DOHH2 (cell line): ENCODE data around the gene TTLL8.

ENCODE experiments used
- H3F3A ChIP-seq: fragments of 200-600 bp; sonication (generic), shearing (Covaris generic); 2 replicates; pipeline ENCODE4 v1.6.0; 2016; ENCODE audit warnings: antibody characterized with exemption, mild to moderate bottlenecking; ENCODE audit not compliant: control insufficient read depth, insufficient read depth
- H3K27ac ChIP-seq: fragments of 200-600 bp; sonication (generic); 2 replicates; pipeline ENCODE4 v1.5.1; 2014; ENCODE audit warnings: low read depth, mild to moderate bottlenecking, low read length, moderate library complexity
- H3K27me3 ChIP-seq: fragments of 200-600 bp; sonication (generic); 2 replicates; pipeline ENCODE4 v1.6.1; 2014; ENCODE audit warnings: mild to moderate bottlenecking, low read length, mixed read lengths; ENCODE audit not compliant: control insufficient read depth
- H3K36me3 ChIP-seq: fragments of 200-600 bp; sonication (generic); 2 replicates; pipeline ENCODE4 v1.6.1; 2014; ENCODE audit warnings: mild to moderate bottlenecking, low read length, moderate library complexity, mixed read lengths; ENCODE audit not compliant: control insufficient read depth
- H3K4me1 ChIP-seq: fragments of 200-600 bp; sonication (generic); 2 replicates; pipeline ENCODE4 v1.6.1; 2014; ENCODE audit warnings: mild to moderate bottlenecking, low read length, mixed read lengths; ENCODE audit not compliant: control insufficient read depth
- H3K4me2 ChIP-seq: fragments of 200-600 bp; sonication (generic); 2 replicates; pipeline ENCODE4 v1.6.0; 2014; ENCODE audit warnings: mild to moderate bottlenecking, low read length, moderate library complexity
- H3K4me3 ChIP-seq: fragments of 200-600 bp; sonication (generic); 2 replicates; pipeline ENCODE4 v1.5.1; 2014; ENCODE audit warnings: mild to moderate bottlenecking, low read length, mixed read lengths
- H3K79me2 ChIP-seq: fragments of 200-600 bp; sonication (generic); 2 replicates; pipeline ENCODE4 v1.6.1; 2014; ENCODE audit warnings: mild to moderate bottlenecking, low read length, mixed read lengths; ENCODE audit not compliant: control insufficient read depth
- H3K9me2 ChIP-seq: fragments of 200-600 bp; sonication (generic); replicated peaks from 2 replicates; pipeline ENCODE4 v1.6.1; 2014; ENCODE audit warnings: mild to moderate bottlenecking, low read length, mixed read lengths; ENCODE audit not compliant: control insufficient read depth
- H3K9me3 ChIP-seq: fragments of 200-600 bp; sonication (generic); 2 replicates; pipeline ENCODE4 v1.6.1; 2014; ENCODE audit warnings: antibody characterized with exemption, low read length, mixed read lengths; ENCODE audit not compliant: control insufficient read depth, insufficient read depth
- H4K20me1 ChIP-seq: fragments of 200-600 bp; sonication (generic); 2 replicates; pipeline ENCODE4 v1.6.0; 2014; ENCODE audit warnings: low read depth, mild to moderate bottlenecking, antibody characterized with exemption, low read length, moderate library complexity; ENCODE audit not compliant: control insufficient read depth, insufficient read depth
- EZH2phosphoT487 ChIP-seq: fragments of 200-600 bp; sonication (generic); IDR thresholded peaks from 2 replicates; pipeline ENCODE4 v1.6.1; 2017; ENCODE audit warnings: borderline replicate concordance, mild to moderate bottlenecking, antibody characterized with exemption, low read length, moderate library complexity, mixed read lengths
- TF ChIP-seq, protein P1 (sequence below): fragments of 200-600 bp; sonication (generic); IDR thresholded peaks from one replicate; pipeline ENCODE4 v1.5.1; 2014; ENCODE audit warnings: antibody characterized with exemption, mild to moderate bottlenecking, low read depth, low read length; ENCODE audit not compliant: poor library complexity, severe bottlenecking

TTLL8 gene

DNA sequence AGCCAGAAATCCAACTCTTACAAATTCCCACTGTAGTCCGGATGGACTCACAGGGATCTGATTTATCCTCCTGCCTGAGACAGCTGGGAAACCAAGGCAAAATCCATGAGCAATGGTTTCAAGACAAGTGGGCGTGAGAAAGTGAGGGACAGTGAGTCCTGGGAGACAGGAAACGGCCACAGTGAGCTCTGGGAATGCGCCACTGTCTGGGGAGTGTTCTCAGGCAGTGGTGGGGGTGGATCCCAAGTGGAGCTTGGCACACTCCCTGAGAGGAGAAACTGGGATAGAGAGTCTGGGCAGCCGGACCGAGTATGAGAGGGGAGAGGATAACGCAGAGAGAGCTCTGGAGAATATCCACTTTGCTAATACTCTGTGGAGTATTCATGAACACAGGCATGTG lies 55.3 kb downstream of the TTLL8 start:
- Histone ChIP-seq H3K9me2 (no peaks in the 10 kb centered on the region), H3K27ac (no peak overlapping the region), H3K4me1 (0 out of 2 replicates have a peak, but pooled peaks cover 2% of the 10 kb centered on the region), H3K4me3 (no peak overlapping the region), H3K79me2 (no peaks in the 10 kb centered on the region), H3K36me3 (no peaks in the 10 kb centered on the region), H3K9me3 (no peaks in the 10 kb centered on the region), H4K20me1 (no peaks in the 10 kb centered on the region), H3K4me2 (no peak overlapping the region), H3F3A (no peaks in the 10 kb centered on the region), H3K27me3 (peaks cover 4% of the 10 kb centered on the region)
- TF ChIP-seq, protein P1, sequence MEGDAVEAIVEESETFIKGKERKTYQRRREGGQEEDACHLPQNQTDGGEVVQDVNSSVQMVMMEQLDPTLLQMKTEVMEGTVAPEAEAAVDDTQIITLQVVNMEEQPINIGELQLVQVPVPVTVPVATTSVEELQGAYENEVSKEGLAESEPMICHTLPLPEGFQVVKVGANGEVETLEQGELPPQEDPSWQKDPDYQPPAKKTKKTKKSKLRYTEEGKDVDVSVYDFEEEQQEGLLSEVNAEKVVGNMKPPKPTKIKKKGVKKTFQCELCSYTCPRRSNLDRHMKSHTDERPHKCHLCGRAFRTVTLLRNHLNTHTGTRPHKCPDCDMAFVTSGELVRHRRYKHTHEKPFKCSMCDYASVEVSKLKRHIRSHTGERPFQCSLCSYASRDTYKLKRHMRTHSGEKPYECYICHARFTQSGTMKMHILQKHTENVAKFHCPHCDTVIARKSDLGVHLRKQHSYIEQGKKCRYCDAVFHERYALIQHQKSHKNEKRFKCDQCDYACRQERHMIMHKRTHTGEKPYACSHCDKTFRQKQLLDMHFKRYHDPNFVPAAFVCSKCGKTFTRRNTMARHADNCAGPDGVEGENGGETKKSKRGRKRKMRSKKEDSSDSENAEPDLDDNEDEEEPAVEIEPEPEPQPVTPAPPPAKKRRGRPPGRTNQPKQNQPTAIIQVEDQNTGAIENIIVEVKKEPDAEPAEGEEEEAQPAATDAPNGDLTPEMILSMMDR, result no peak
- no peak for TF ChIP-seq EZH2phosphoT487

DNA sequence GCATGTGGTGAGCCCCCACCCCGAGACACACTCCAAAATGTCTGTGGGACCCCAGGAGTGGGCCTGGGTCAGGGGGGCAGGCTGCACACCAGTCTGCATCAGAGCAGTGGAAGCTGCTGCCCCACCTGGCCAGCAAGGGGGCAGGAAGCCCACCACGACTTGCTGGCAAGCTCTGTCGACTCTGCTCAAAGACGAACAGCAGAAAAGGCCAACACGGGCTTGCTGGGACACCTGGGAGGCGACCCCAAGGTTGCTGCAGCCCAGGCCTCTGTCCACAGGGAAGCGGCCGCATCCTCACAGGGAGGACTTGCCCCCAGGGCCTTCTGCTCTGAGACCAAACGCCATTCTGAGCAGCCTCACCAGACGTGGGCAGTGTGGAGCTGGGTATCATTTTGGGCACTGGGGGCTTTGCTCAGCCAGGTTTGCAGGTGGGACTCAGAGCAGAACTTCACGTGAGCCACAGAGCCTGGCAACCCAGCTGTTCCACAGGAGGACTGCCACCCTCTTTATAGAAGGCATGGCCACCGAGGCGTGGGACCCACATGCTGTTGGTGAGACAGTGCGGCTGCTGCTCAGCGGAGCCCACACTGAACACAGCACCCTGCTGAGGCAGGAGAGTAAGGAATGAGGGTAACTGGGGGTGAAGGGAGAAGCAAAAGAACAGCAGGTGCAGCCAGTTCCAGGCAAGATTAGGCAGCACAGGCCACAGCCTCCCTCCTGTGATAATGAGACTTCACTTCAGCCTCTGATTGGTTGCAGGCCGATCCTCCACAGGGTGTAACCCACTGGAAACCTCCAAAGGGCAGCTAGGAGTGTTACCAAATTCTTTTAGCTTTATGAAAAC lies 56.5 kb downstream of the TTLL8 start:
- Histone ChIP-seq H3F3A (no peaks in the 10 kb centered on the region), H3K9me2 (no peaks in the 10 kb centered on the region), H3K4me3 (no peak overlapping the region), H3K79me2 (no peaks in the 10 kb centered on the region), H3K4me2 (no peak overlapping the region), H4K20me1 (no peaks in the 10 kb centered on the region), H3K4me1 (peaks cover 12% of the 10 kb centered on the region), H3K9me3 (no peaks in the 10 kb centered on the region), H3K27me3 (peaks cover 4% of the 10 kb centered on the region), H3K27ac (no peak overlapping the region), H3K36me3 (no peaks in the 10 kb centered on the region)
- TF ChIP-seq, protein P1, result peak; percentile 10
- TF ChIP-seq EZH2phosphoT487, result no peak

DNA sequence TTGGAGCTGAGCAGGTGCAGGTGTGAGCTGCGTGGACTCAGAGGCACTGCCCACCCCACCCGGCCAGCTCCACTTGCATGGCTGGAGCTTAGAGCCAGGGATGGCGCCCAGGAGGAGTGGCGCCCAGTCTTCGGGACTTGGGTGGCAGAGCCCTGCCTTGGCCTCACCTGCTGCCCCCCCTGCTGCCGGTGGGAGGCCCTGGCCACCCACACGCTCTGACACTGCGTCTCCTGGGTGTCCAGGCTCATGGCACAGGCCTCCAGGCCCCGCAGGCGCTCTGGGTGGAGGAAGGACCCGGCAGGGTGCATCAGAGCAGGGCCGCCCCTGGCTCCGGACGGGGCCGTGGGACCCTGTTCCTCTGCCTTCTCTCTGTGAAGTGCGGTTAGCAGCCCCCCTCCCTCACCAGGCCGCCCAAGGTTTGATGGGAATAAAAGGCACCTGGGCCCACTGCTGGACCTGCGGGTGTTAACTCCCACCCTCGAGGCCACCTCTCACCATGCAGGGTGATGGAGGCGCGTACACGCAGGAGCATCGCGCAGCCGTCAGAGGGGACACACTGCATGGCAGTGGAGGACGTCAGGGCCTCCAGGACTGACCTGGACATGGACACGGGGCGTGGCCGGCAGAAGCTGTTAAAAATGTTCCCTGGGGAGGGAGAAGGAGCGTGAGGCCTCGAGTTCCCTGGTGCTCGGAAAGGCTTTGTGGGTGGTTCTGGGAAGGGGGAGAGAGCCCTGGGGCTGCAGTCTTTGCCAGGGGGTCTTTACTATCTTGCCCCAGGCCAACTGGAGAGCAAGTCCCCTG lies 57.3 kb downstream of the TTLL8 start:
- H3K4me3 ChIP-seq, result no peak overlapping the region
- no peaks in the 10 kb centered on the region for H3K9me2 ChIP-seq
- H4K20me1 ChIP-seq, result no peaks in the 10 kb centered on the region
- no peak overlapping the region for H3K27ac ChIP-seq
- no peak overlapping the region for H3K4me2 ChIP-seq
- peaks cover 4% of the 10 kb centered on the region for H3K27me3 ChIP-seq
- no peaks in the 10 kb centered on the region for H3K9me3 ChIP-seq
- TF ChIP-seq, protein P1, result no peak
- TF ChIP-seq EZH2phosphoT487, result no peak
- no peaks in the 10 kb centered on the region for H3K79me2 ChIP-seq
- no peaks in the 10 kb centered on the region for H3K36me3 ChIP-seq
- no peaks in the 10 kb centered on the region for H3F3A ChIP-seq
- H3K4me1 ChIP-seq, result peaks cover 13% of the 10 kb centered on the region
